Measurements from ENCODE around the gene PTPN21. TPM values are rescaled to one million over a fixed set of nuclear protein-coding genes. Genes with fewer than 3 reads are reported as not detected.
"Not testable (repeated sequence)": the region's sequence is repeated elsewhere in the genome, so short reads cannot be mapped to it uniquely, and the experiment has no call there.

Gene PTPN21
- polyA plus RNA-seq, 10 donors = 37.8 to 70.6 (median 54.6) TPM

DNA sequence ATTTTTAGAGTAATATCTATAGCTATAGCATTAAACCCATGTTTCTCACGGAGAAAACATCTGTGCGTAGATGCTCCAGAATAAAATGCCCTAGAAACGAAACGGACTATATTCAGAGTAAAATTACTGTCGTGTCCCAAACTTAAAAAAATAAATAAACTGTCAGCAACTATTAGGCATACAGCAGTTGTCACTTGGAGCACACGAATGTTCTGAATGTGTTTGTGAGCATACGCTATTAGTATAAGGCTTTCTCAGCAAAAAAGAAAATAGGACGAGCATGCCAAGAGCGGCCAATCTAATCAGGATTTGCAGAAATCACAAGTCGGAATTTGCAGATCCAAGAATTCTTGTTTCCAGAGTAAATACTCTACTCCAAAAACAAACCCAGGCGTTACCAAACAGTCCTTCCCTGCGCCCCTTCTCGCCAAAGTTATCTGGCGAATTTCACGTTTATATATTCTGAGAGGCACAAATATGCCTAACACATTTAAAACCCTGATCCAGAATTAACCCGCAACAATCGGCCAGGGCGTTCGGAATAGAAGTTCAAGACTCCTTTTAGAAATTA lies 836 bp downstream of the PTPN21 start:
- peak in 2 of 3 donors; percentile 48 to 74 for DNase-seq

DNA sequence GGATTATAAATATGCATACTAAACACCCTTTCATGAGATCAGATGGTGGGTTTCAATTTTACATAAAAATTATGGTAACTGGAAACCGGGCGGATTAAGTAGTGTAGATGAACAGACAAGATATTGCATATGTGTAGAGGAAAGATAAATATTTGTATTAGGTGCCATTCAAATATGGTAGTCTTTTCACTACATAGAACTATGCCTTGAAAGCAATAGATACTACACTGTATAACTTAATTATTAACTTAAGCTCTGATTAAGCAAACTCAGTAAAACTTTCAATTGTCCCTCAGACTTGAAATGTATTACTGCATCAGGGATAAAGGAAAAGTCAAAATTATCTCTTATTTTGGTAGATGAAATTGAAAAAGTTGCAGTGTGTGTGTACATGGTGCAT lies 1.9 kb downstream of the PTPN21 start:
- peak in 1 of 3 donors; percentile 14 for DNase-seq

DNA sequence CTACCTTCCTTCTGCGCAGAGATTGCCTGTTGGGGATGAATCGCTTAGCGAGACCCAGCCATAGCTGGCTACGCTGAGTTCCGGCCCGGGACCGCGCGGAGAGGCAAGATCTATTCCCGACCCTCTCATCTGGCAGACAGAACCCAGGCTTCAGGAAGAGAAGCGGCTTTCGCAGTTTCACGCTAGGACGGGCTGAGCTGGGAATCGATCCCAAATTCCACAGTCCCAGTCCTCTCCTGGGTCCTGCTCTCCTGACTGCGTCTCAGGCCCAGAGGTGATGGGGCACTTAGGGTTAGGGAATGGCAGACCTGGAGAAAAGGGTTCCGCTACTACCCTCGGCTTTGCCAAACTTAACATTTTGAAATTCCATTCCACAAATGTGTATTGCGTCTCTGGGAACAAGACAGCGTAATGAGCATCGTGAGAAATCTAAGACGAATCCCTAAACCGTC lies 2.8 kb downstream of the PTPN21 start:
- DNase-seq = peak in 2 of 3 donors; percentile 44 to 73

DNA sequence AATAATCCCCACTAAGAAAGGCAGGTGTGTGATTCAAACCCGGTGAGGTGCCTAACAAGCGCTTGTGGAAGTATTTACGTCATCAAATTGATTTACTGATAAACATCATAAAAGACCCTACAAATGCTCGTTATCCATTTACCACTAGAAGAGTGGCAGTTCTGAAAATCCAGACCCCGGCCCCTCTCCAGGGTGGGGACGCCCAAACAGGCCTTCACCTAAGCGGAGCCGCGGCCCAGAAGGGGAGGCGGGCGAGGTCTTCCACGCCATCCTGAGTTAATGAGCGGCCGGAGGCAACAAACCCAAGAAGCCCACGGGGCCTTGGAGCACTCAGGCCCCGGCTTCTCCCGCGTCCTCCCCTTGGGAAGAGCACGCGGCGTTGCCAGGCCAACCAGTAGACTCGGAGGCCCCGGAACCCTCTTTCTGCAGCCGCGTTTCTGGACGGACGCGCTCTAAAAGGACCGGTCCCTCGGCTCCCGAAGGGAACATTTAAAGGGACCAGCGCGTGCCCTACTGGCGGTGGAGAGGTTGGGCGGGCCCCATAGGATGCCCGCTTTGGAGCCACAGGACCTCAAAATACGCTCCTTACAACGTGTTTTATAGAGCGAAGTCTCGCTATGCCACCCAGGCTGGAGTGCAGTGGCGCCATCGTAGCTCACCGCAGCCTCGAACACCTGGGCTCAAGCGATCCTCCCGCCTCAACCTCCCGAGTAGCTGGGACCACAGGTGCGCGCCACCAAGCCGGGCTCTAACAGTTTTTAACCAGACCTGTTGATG lies 3.5 kb downstream of the PTPN21 start:
- DNase-seq = peak; percentile 77 to 93 (median 85)

DNA sequence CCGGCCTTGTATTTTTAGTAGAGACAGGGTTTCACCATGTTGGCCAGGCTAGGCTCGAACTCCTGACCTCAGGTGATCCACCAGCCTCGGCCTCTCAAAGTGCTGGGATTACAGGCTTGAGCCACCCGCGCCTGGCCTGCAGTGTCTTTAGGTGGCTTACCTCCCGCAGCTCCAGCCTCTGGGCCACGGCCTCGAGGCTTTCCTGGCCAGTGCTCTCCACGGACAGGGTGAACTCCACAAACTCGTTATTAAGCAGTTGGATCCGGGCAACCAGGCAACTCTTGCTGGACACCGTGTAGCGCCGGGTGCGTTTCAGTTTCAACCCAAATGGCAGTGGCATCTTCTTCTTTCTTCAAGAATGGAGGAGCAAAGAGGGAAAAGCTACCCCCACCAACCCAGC lies 4.7 kb downstream of the PTPN21 start:
- DNase-seq = no peak

DNA sequence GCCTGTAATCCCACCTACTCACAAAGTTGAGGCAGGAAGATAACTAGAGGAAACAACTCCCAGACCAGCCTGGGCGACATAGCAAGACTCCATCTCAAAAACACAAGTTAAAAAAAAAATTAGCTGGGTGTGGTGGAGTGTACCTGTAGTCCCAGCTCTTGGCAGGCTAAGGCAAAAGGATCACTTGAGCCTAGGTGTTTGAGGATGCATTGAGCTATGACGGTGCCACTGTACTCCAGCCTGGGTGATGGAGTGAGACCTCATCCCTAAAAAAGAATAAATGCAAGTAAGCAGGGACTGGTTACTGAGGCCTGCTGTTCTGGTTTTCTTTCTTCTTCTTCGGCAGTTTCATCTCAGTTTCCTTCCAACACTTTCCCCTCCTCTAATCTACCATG lies 7.4 kb downstream of the PTPN21 start:
- DNase-seq = no peak

DNA sequence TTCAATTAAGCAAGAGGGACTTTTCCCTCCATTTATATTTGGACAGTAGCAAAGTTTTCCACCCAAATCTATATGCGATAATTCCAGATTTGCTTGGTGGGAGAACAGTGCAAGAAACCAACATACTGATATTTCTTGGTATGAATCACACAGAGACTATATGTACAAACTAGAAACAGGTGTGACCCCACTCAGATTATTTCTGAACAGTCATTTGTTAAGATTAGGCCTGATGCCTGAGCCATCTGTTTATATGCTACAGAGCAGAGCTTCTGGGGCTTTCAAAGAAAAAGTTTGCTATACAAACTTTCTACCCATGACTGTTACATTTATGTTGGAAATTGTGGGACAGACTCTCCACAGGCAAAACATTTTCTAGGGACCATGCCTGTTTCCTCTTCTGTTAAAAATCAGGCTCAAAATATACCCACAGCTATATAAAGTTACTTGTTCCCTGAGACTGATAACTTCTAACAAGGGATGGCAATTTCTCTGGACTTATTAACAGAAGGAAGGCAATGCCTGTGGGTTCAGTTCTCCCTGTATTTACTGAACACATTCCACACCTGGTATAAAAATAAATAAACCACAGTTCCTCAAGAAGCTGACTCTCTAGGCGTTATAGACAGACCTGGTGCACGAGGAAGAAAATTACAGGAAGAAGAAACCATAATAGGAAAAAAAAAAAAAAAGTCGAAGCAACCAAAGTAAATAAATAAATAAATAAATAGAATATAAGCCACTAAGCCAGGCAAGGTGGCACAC lies 8.0 kb downstream of the PTPN21 start:
- DNase-seq = no peak

DNA sequence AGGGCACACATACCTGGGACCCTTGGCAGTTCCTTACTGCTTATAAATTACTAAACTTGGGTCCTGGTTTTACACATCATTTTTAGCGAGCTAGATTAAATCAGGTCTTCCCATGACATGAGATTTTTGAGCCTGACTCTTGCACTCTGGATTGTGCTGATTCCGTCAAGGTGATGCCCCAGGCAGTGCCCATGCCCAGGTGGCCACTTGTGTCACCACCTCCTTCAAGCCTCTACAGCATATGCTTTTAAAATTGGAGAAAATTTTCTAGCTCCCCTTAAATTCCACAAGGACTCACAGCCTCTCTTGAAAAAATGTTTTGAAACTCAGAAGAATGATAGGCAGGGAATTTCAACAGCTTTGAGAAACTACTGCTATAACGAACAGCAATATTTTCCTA lies 9.6 kb downstream of the PTPN21 start:
- no peak for DNase-seq

DNA sequence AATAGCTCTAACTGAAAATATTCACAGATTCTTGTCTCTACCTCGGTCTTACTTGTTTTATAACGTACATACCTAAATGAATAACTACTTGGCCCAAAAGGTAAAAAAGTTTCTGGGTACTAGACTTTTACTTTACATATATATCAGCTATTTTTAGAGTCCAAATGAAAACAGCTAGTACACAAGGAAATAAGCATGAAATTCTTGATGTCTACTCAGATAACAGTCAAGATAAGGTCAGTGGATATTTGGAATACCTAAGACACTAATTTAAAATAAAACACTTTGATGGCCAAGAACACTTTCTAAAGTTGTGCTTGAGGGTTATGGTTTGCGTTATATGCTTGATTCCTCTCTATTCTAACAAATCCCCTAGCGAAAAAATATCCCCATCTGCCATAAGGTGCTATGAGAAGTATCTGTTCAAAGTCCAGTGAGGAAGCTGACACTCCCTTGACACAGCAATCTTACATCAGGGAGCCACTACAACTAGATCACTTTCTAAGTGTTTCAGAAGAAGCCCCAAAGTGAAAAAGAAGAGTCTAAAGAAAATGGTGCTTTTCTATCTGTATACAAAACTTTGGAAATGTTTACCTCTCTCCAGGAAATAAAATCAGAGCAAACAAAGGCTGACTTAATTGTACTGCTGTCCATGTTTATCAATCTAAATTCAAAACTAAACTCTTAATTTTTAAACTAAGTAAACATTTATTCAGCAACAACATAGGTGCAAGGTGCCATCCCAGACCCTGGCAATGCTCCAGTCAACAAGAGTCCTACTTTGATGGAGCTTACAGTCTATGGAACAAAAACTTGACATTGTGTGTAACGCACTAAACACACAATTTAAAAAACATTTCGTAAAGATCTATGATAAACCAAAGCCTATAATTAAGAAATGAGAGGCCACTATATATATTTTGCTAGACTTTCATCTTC lies 11.7 kb downstream of the PTPN21 start:
- DNase-seq = no peak

DNA sequence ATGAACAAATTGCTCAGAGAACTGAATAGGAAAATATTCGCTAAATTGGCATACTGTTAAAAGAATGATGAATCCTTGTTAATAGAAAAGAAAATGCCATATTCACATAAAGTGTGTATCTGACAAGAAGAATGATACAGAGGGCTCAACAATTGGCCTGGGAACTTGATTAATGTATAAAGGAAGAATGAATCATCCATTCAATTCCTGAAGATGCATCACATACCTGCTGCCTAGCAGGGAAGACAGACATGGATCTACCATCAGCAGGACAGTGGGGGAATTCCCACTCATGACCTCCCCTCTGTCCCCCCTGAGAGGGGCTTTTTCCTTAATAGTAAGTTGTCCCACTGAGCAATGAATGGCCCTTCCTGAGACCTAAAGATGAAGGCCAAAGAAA lies 13.5 kb downstream of the PTPN21 start:
- DNase-seq = no peak

DNA sequence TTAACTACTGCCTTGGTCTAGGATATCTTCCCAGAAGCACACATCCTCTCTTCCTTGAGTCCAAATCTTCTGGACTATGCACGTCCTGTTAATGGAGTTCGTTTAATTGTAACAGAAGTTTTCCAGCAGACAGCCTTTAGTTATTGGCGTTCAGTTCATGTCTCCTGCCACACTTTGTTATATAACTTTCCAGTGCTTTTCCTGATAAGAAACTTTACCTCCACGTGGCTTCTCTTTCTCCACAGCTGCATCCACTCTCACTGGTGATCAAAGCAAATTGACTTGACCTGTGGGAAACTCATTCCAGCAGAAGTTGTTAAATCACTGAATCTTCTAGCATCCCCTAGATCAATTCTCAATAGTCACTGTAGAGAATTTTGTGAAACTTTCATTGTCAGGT lies 19.0 kb downstream of the PTPN21 start:
- DNase-seq = no peak

DNA sequence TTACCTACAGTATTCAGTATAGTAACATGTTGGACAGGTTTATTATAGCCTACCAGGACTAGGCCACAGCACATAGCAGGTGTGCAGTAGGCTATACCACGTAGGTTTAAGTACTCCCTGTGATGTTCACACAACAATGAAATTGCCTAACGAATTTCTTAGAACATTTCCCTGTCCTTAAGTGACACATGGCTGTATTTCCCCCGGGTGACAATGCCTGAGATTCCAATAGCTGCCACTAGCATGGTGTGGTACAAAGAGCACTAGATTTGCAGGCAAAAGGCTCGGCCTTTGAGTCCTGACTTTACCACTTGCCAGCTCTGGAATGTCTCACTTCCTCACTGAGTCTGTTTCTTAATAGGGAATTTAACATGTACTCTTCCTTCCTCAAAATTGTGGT lies 19.7 kb downstream of the PTPN21 start:
- DNase-seq = no peak

DNA sequence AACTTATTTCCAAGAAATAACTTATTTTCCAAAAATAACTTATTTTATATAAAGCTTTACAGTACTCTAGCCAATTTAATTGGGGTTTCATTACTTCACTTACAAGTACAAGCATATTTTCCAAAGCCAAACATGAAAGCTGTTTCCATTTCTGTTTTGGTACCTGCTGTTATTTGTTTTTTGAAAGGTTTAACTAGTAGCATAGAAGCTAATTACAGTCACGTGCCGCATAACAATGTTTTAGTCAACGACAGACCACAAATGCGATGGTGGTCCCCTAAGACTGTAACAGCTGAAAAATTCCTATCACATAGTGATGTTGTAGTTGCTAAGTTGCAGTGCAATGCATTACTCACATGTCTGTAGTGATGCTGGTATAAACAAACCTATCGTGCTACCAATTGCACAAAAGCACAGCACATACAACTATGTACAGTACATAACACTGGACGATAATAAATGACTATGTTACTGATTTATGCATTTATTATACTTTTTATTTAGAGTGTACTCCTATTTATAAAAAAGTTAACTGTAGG lies 21.7 kb downstream of the PTPN21 start:
- no peak for DNase-seq

DNA sequence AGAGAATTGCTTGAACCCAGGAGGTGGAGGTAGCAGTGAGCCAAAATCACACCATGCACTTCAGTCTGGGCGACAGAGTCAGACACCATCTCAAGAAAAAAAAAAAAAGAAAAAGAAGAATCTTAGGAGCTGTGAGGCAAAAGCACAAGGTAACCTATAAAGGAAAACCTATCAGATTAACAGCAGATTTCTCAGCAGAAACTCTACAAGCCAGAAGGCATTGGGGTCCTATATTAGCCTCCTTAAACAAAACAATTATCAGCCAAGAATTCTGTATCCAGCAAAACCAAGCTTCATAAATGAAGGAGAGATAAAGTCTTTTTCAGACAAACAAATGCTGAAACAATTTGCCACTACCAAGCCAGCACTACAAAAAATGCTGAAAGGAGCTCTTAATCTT lies 24.9 kb downstream of the PTPN21 start:
- not testable (repeated sequence) for DNase-seq

DNA sequence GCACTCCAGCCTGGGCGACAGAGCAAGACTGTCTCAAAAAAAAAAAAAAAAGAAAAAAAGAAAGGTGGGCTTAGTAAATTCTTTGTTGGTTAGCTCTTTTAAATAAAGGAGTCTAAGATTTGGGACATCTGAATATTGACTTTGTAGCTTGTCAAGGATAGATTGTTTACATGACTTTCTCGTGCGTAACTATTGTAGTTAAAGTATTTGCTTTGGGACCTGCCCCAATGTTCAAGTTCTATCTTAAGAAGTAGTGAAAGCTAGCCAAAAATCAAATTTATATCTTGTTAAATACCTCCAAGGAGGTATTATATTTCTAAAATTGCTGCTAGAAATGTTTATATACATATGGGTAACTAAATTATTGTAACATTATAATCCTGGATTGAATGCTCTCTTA lies 32.4 kb downstream of the PTPN21 start:
- DNase-seq = no peak

DNA sequence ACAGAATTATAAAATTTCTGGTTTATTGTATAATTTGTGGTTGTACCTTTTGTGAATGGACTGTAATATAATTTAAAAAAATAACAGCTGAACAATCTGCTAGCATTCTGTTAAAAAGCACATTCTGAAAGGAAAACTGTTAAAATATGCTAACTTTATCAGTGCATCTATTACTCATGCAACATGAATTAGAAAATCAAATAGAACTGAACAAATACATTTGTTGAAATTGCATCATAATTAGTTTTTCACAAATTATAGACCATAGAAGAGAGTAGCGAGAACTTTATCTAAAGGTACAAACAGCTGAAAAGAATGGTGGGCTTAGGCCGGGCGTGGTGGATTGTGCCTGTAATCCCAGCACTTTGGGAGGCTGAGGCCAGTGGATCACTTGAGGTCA lies 33.0 kb downstream of the PTPN21 start:
- no peak for DNase-seq

DNA sequence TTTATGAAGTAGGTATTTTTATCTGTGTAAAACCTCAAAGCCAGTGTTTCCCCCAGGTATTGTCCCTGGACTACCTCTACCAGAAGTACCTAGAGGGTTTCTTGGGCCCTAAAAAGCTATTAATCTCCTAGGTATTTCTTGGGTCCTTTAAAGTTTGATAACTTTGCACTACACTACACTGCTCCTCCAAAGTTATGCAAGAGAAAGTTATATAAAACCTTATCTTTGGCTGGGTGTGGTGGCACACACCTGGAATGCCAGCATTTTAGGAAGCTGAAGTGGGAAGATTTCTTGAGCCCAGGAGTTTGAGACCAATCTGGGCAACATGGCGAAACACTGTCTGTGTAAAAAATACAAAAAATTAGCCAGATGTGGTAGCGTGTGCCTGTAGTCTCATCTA lies 34.9 kb downstream of the PTPN21 start:
- DNase-seq = no peak

DNA sequence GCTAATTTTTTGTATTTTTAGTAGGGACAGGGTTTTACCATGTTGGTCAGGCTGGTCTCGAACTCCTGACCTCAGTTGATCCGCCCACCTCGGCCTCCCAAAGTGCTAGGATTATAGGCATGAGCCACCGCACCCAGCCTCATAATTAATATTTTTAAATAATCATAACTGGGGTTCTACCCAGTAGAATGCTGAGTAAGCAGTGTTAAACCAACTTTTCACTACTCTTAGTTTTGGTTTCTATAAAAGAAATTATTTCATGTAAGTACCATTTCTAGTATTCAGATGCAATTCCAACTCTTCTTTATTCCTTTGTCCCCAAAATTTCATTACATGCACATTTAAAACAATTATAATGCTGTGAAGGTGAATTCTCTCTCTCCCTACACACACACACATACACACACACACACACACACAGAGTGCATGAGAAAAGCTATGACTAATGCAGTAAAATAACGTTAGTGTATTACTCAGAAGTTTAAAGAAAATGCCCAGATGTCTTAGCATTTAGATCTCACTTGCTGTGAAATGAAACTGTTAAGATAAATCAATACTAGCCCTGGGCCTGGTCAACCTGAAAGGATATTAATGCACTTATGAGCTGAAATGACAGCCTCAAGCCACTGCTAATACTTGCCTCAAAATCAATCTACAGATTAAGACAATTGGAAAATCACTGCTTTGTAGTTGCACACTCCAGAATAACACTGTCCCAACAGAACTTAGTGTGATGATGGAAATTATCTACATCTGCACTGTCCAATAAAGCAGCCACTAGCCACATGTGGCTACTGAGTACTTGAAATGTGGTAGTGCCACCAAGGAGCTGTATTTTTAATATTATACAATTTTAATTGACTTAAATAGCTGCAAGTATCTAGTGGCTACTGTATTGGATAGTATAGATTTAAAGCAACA lies 36.0 kb downstream of the PTPN21 start:
- DNase-seq = peak in 1 of 3 donors; percentile 7

DNA sequence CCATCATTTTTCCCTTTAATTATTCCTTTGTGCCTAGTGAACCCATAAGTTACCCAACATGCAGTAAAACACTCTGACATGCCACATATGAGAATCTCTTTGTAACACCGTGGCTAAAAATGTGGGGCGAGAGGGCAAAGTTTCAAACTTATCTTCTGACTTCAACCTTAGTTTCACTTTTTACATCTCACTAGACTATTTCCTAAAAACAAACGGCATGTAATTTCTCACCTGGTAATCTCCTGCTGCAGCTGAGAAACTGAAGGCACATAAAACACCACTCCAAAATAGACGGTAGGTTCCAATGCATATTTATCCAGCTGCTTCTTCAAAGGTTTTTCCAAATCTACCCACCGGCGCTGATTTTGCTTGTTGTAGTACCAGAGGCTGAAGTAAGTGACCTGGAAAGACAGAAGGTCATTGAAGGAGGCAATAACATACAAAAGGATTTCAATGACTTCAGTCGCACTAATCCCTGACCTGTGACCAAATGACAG lies 37.9 kb downstream of the PTPN21 start:
- DNase-seq = no peak

Data from muscle of back (tissue), 11 donors.